Uterus (tissue), 2 donors: ENCODE measurements around the gene TANGO6.

Experiments
- POLR2A ChIP-seq, 2 donors: fragments of 450-650 bp; IDR thresholded peaks; one replicate each; pipeline ENCODE4 v1.6.1; 2016; ENCODE audit warnings: antibody characterized with exemption in 2 of 2, mild to moderate bottlenecking in 1 of 2, moderate library complexity in 1 of 2
- TF ChIP-seq, protein P1 (sequence below), 4 experiments: fragments of 200-600 bp in 2 of 4; fragments of 450-650 bp in 2 of 4; sonication (generic) in 2 of 4; IDR thresholded peaks; one replicate each; pipeline ENCODE4 v1.5.1; 2016 to 2019; ENCODE audit warnings: antibody characterized with exemption in 4 of 4, mild to moderate bottlenecking in 2 of 4, moderate library complexity in 1 of 4

DNA sequence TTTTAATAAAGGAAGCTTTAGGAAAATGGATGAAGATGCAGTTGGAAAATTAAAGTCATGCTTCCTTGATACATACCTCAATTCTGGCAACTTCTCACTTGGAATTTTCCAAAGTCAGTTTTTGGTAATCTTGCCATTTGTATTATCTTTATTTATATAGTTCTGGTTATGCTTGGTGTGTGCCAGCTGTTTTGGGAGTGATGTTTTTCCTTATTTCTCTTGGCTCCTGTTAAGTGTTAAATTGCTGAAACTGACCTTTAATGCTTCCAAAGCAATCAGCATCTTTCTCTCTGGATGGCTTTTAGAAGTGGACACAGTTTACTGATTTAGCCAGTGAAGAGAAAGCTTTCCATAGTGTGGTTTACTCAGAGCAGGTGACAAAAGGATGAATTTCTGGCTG, 192.0 kb downstream of the TANGO6 start:
- TF ChIP-seq, protein P1, sequence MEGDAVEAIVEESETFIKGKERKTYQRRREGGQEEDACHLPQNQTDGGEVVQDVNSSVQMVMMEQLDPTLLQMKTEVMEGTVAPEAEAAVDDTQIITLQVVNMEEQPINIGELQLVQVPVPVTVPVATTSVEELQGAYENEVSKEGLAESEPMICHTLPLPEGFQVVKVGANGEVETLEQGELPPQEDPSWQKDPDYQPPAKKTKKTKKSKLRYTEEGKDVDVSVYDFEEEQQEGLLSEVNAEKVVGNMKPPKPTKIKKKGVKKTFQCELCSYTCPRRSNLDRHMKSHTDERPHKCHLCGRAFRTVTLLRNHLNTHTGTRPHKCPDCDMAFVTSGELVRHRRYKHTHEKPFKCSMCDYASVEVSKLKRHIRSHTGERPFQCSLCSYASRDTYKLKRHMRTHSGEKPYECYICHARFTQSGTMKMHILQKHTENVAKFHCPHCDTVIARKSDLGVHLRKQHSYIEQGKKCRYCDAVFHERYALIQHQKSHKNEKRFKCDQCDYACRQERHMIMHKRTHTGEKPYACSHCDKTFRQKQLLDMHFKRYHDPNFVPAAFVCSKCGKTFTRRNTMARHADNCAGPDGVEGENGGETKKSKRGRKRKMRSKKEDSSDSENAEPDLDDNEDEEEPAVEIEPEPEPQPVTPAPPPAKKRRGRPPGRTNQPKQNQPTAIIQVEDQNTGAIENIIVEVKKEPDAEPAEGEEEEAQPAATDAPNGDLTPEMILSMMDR (IDR thresholded peaks at IDR 0.05), result no peak
- TF ChIP-seq POLR2A (IDR thresholded peaks at IDR 0.05), result no peak
